Activated CD8-positive, alpha-beta memory T cell treated with anti-CD3 and anti-CD28 coated beads, Interleukin-2, amount 50 U/mL, for 24 hours (primary cell): Measurements from ENCODE around the gene CNNM4.
A peak's percentile ranks its signal among the peaks of the same experiment; 100 is the strongest.

Source experiments
- DNase-seq: peaks from one replicate; pipeline ENCODE4 v3.0.0-alpha.2; 2020; ENCODE audit errors: extremely low read depth

The CNNM4 gene

GRCh38 chr2:96832408-96832753 is 71.7 kb downstream of the CNNM4 start:
- no peak for DNase-seq

DNA sequence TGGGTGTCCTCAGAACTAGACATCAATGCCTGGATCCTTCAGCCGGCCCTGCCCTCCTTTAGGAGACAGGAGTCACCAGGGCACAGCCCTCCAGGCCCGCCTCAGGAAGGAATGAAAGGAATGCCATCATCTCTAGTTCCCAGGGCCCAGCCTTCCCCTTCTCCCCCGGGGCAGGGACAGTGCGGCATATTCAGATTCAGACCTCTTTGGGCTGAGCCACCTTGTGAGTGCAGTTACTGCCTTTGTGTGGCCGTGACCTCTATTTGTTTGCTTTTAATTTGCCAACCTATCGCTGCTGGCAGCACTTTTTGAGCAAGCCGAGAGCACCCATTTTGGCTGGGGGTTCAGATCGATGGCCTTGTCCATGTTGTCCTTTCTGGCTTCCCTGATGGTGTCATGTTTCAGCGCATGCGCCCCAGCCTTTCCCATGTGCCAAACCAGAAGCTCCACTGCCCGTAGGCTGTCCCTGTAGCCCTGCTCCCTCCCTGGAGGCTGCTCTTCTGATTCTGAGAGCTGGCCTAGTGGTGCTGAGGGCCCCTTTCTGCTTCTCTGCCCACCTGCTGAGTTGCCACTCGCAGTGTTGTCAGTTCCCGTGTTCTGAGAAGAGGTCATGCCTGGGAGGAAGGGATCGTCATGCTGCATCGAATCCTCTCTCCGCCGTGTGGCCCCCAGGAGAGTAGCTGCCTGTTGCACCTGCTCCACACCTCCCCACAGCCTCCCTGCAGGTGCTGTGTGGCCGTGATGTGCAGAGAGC is 72.2 kb downstream of the CNNM4 start:
- no peak for DNase-seq

DNA sequence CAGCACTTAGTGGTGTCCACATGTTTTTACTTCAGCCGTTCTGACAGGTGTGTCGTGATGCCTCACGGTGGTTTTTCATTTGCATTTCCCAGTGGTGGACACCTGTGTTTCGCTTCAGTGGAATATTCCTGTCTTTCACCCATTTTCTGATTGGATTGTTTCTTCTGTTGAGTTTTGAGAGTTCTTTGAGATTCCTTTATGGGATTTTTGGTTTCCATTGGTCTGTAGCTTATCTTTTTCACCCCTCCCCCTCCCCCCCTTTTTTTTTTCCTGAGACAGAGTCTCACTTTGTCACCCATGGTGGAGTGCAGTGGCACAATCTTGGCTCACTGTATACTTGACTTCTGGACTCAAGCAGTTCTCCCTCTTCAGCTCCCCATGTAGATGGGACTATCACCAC is 75.1 kb downstream of the CNNM4 start:
- no peak for DNase-seq

DNA sequence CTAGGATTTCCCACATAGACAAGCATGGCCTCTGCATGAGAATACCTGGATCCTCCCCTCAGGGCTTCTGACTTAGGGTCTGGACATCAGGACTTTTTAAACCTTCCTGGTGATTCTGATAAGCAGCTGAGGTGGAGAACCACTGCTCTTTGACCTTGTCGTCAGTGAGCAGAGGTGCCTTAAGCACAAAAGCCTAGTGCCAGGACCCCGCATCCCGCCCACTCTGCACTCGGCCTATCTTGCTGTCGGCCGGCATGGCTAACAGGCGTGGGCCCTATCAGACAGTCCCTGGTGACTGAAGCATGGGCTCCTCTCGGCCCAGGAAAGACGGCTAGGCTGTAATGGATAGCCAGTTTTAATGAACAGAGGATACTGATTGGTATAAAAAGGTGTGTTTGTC is 76.9 kb downstream of the CNNM4 start:
- DNase-seq: no peak

- no peak for DNase-seq
These were observed 77.9 kb downstream of the CNNM4 start for GRCh38 chr2:96838345-96839292.

DNA sequence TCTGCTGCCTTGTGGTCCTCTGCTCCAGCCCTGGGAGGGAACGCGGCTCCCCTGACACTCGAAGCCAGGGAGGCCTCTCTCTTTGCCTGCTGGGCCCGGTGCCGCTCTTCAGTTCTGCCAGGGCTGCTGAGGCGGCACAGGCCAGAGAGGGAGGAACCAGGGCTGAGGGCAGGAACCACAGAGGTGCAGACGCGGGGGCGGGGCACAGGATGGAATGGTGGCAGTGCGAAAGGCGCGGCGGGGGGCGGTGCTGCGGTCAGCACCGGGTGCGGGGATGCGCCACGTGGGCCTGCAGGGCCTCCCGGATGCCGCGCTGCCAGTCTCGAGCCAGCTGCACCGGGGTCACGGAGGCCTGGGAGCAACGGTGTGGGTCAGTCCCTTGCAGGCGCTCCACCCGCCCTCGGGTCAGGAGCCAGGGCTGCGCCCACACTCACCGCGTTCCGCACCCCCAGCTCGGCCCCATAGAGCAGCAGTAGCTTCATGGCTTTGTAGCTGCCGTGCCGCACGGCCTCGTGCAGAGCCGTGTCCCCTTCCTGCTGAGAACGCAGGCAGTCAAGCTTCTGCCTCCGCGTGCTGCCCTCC is 78.7 kb downstream of the CNNM4 start:
- DNase-seq: no peak

DNA sequence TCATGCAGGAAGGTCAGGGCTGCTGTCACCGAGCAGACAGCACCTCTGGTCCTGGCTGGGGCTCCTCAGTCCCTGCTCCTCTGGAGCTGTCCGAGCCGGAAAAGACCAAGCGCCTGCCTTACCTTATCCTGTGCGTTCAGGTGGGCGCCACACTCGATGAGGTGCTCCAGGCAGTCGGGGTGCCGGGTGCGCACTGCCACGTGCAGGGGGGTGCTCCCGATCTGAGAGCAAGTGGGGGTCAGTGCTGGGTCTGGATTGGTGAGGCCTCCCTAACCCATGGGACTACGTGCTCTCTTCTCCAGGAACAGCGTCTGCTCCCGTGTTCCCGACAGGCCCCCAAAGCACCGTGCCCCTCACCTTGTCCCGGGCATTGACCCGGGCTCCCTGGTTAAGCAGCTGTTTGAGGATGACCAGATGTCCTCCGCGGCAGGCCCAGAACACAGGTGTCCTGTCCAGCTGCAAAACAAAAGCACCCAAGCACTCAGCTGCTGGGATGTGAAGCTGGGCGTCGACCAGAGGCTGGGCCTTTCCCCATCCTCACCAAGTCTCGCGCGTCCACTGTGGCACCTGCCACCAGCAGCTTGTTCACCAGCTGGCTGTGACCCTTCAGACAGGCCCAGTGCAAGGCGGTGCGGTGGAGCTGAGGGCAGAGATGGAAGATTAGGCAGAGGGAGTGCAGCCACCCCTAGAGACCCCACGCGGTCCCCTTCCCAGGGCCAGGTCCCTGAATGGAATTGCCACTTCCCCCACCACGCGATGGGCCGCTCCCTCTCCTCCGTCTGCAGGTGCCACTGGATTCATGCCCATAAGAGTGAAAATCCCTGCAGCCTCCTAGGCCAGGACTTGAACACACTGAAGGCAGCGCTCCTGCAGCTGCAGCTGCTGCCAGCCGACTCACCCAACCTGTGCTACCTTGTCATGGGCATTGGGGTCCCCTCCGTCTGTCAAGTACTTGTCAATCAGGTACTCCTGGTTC is 79.5 kb downstream of the CNNM4 start:
- DNase-seq: no peak

DNA sequence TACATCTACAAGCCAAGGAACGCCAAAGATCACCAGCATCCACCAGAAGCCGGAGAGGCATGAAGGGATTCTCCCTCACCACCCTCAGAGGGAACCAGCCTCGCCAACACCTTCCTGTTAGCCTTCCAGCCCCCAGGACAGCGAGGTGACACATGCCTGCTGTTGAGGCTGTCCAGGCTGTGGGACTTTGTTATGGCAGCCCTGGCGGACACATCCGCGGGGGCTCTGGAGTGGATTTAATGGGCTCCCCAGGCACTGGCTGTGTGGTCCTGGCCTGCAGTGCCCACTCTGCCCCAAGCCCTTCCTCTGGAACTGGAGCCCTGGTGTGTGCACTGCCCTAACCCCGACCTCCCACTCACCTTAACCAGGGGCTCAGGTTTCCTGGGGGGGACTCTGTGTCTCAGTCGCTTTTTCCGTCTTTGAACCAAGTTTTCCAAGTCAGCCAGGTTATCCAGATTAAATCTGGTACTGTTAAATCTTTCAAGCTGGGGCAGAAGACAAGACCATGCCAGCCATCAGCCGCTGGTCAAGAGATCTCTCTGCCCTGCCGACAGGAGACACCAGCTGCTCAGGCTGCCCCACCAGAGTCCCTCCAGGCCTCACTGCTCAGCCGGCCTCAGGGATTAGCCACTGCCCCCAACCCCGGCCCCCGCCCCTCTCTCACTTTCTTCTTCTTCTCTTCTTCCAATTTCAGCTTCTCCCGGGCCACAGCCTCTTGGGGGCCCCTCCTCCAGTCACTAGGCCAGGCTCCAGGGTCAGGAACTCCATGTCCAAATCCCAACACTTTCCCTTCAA is 81.2 kb downstream of the CNNM4 start:
- no peak for DNase-seq

DNA sequence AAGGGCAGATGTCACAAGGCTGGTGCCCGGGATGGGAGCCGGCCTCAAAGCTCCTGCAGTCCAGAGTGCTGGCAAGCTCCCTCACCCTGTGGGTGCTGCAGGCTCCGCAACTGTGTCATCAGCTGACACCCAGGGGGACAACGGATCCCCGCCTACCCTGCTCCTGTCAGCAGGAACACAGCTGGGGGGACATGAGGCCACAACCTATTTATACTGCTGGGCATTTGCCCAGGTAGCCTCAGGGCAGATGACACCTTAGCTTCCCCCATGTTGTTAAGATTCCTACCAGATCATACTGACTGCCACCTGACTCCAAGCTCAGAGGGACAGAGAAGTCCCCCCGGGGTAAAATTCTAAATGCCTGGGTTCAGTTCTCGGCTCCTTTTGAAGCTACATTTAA is 81.9 kb downstream of the CNNM4 start:
- no peak for DNase-seq

- DNase-seq: no peak
These were observed 83.0 kb downstream of the CNNM4 start, which contains the start of gene ANKRD23 for GRCh38 chr2:96843538-96844268. Gene ANKRD23, minus strand, starts transcription at chr2:96844021. Its CDS starts 29 bp downstream, at chr2:96843992.

GRCh38 chr2:96844405-96844808 is 83.7 kb downstream of the CNNM4 start:
- no peak for DNase-seq

DNA sequence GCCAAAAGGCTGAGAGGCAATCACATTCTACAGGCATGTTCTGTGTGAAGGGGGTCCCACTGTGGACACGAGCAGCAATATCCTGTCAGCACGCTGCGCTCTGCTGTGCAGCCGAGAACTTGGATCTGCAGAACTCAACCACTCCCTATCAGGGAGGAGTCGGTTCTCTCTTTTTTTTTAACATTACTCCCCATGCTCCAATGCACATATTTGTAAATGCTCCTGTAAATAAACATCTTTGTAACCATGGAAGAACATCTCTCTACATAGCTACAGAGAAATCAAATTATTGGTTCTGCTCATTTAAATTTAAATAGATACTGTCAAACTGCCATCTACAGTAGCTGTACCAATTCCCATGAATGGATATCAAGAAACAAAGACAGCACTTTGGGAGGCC is 86.1 kb downstream of the CNNM4 start:
- DNase-seq: no peak

GRCh38 chr2:96847586-96847985 is 86.9 kb downstream of the CNNM4 start:
- no peak for DNase-seq

DNA sequence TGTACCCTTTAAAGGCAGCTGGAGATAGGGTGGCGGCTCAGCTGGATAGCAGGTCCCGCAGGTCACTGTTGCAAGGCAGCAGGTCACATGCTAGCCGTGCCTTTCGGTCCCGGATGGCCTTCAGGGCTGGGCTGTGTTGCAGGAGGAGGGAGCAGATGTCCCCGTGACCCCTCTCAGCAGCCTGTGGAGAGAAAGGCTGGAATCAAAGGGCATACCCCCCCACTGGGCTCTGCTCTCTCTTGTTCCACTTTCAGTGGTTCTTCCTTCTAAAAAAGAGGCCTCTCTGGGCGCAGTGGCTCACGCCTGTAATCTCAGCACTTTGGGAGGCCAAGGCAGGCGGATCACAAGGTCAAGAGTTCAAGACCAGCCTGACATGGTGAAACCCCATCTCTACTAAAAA is 87.6 kb downstream of the CNNM4 start:
- DNase-seq: no peak

DNA sequence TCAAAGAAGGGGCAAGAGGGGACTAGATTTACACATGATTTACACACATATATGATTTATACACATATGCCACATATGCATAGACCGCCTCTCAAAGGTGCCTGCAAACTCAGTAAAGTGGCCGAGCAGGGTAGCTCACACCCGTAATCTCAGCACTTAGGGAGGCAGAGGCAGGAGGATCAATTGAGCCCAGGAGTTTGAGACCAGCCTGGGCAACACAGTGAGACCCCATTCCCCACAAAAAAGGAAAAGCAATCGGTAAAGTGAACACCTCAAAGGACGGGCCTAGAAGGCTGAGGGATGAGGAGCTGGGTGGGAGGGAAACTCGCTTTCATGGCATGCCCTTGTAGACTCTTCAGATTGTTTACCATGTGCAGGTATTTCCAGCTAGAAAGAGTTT is 92.0 kb downstream of the CNNM4 start:
- no peak for DNase-seq

- DNase-seq: no peak
These were observed 92.6 kb downstream of the CNNM4 start for GRCh38 chr2:96853321-96853720.

GRCh38 chr2:96856776-96857666 is 96.3 kb downstream of the CNNM4 start:
- no peak for DNase-seq

DNA sequence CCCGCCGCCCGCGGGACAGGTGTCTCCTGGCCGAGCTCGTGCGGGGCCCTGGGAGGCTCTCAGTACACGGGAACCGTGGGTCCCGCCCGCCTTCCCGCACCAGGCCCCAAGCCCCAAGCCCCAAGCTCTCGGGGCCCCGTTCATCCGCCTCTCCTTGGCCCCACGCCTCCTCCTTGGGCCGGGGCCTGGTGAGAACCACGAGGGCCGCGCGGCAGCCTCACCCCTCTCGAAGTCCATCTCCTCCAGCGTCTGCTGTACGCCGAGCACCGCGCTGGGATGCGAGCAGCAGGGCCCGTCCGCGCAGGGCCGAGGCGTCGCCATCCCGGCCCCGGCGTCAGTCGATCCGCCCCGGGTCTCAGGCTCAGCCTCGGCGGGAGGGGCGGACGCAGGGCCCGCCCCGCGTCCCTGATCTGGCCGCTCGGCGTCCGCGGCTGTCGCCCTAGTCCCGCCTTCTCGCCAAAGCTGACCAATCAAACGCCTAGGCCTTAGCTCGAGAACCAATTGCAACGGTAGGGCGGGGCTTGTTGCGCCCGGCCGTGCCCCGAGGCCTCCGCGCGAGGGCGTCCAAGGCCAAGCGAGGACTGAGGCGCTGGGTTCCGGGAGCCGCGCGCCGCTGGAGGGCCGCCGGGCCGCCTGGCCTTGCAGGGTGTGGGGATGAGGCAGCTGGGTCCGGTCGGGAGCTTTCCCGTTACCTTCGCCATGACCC is 97.1 kb downstream of the CNNM4 start, which contains the start of gene ANKRD39:
Gene ANKRD39, minus strand, starts transcription at position 350 of the 706 bp plus-strand sequence. Its CDS starts 29 bp downstream, at position 321.
- peak; percentile 91 for DNase-seq
